ENCODE measurements around the gene HID1. TPM values are rescaled to one million over a fixed set of nuclear protein-coding genes. Genes with fewer than 3 reads are reported as not detected.

HID1 gene
- total RNA-seq, 1 donor from 2014 or later, result 5.5 TPM

DNA sequence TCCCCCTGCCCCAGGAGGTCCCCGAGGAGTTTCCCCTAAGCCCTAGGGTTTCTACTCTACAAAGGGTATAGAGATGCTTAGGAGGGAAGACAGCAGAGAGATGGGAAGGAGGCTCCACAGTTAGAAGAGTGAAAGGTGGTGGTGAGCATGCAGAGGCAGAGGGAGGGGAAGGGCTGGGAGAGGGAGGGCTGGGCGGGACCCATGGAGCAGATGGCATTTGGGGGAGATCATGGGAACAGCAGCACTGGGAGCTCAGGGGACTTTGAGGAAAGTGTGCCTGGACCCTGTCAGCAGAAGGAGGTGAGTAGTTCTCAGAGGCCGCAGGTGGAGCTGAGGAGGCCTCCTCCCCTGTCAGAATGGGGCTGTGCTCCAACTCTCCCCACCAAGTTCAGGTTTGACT, 37.5 kb downstream of the HID1 start:
- Histone ChIP-seq H3K27me3 (ENCODE audit: control insufficient read depth, insufficient read depth, low read length) (peaks cover 38% of the 10 kb centered on the region), H3K4me3 (ENCODE audit: low read depth, low read length) (no peak overlapping the region), H3K36me3 (ENCODE audit: control insufficient read depth, insufficient read depth, low read length) (no peaks in the 10 kb centered on the region)
- DNase-seq (ENCODE audit: low read depth), result no peak
- TF ChIP-seq, protein P1, sequence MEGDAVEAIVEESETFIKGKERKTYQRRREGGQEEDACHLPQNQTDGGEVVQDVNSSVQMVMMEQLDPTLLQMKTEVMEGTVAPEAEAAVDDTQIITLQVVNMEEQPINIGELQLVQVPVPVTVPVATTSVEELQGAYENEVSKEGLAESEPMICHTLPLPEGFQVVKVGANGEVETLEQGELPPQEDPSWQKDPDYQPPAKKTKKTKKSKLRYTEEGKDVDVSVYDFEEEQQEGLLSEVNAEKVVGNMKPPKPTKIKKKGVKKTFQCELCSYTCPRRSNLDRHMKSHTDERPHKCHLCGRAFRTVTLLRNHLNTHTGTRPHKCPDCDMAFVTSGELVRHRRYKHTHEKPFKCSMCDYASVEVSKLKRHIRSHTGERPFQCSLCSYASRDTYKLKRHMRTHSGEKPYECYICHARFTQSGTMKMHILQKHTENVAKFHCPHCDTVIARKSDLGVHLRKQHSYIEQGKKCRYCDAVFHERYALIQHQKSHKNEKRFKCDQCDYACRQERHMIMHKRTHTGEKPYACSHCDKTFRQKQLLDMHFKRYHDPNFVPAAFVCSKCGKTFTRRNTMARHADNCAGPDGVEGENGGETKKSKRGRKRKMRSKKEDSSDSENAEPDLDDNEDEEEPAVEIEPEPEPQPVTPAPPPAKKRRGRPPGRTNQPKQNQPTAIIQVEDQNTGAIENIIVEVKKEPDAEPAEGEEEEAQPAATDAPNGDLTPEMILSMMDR (IDR thresholded peaks at IDR 0.05; ENCODE audit: insufficient read depth, low read length, severe bottlenecking), result no peak
- no peak for FAIRE-seq

- DNase-seq (ENCODE audit: low read depth) (no peak), FAIRE-seq (no peak)
- TF ChIP-seq, protein P1 (IDR thresholded peaks at IDR 0.05; ENCODE audit: insufficient read depth, low read length, severe bottlenecking), result no peak
- Histone ChIP-seq H3K4me3 (ENCODE audit: low read depth, low read length) (no peak overlapping the region), H3K36me3 (ENCODE audit: control insufficient read depth, insufficient read depth, low read length) (no peaks in the 10 kb centered on the region), H3K27me3 (ENCODE audit: control insufficient read depth, insufficient read depth, low read length) (peaks cover 18% of the 10 kb centered on the region)
Observed at GRCh38 chr17:74930535-74931036, 42.0 kb downstream of the HID1 start.

GRCh38 chr17:74928786-74929185, 43.8 kb downstream of the HID1 start:
- TF ChIP-seq, protein P1 (IDR thresholded peaks at IDR 0.05; ENCODE audit: insufficient read depth, low read length, severe bottlenecking), result no peak
- H3K36me3 ChIP-seq (ENCODE audit: control insufficient read depth, insufficient read depth, low read length), result no peaks in the 10 kb centered on the region
- FAIRE-seq (no peak), DNase-seq (ENCODE audit: low read depth) (no peak)
- peaks cover 25% of the 10 kb centered on the region for H3K27me3 ChIP-seq (ENCODE audit: control insufficient read depth, insufficient read depth, low read length)
- H3K4me3 ChIP-seq (ENCODE audit: low read depth, low read length), result no peak overlapping the region

GRCh38 chr17:74925242-74925641, 47.3 kb downstream of the HID1 start:
- no peak for DNase-seq (ENCODE audit: low read depth)
- H3K27me3 ChIP-seq (ENCODE audit: control insufficient read depth, insufficient read depth, low read length), result peaks cover 17% of the 10 kb centered on the region

DNA sequence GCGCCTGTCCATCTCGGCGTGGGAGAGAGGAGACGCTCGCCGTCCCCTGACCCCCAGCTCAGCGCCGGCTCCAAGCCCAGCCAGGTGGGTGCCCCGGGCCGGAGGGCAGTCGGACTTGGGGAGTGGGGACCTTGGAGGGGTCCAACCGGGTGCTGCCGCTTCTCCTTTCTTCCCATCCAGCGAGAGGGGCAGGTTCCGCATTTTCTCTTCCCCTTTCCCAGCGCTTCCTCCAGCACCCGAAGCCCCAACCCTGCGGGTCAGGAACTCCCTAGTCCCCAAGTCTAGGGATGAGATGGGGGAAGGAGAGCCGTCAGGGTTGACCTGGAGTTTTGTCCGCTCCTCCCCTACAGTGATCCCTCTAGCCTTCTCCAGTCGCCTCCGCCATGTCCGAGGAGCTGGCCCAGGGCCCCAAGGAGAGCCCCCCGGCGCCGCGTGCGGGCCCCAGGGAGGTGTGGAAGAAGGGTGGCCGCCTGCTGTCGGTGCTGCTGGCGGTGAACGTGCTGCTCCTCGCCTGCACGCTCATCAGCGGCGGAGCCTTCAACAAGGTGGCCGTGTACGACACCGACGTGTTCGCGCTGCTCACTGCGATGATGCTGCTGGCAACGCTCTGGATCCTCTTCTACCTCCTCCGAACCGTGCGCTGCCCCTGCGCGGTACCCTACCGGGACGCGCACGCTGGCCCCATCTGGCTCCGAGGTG, 48.2 kb downstream of the HID1 start, which contains the start of gene OTOP2:
Gene OTOP2, plus strand, starts transcription at position 24 of the 699 bp plus-strand sequence. Its CDS starts 360 bp downstream, at position 384.
- Histone ChIP-seq H3K4me3 (ENCODE audit: low read depth, low read length) (peak within 1 kb of the TSS; percentile 48), H3K36me3 (ENCODE audit: control insufficient read depth, insufficient read depth, low read length) (no peaks in the 10 kb centered on the region), H3K27me3 (ENCODE audit: control insufficient read depth, insufficient read depth, low read length) (peaks cover 17% of the 10 kb centered on the region)
- DNase-seq (ENCODE audit: low read depth) (no peak), FAIRE-seq (no peak)
- TF ChIP-seq, protein P1 (IDR thresholded peaks at IDR 0.05; ENCODE audit: insufficient read depth, low read length, severe bottlenecking), result no peak

More at GRCh38 chr17:74925242-74925641, 47.3 kb downstream of the HID1 start:
- FAIRE-seq, result no peak
- no peak overlapping the region for H3K4me3 ChIP-seq (ENCODE audit: low read depth, low read length)
- TF ChIP-seq, protein P1 (IDR thresholded peaks at IDR 0.05; ENCODE audit: insufficient read depth, low read length, severe bottlenecking), result no peak
- no peaks in the 10 kb centered on the region for H3K36me3 ChIP-seq (ENCODE audit: control insufficient read depth, insufficient read depth, low read length)
